Measurements from ENCODE around the gene EMSY.

- TF ChIP-seq CTCF (IDR thresholded peaks at IDR 0.05) (peak in 5 of 6 experiments; percentile 23 to 55 (median 47)), POLR2A (IDR thresholded peaks at IDR 0.05) (no peak)
Measured at GRCh38 chr11:76512851-76513653, 68.2 kb downstream of the EMSY start.

Measured in adrenal gland (tissue), 5 donors.